Activated CD8-positive, alpha-beta T cell treated with anti-CD3 and anti-CD28 coated beads for 36 hours (primary cell): ENCODE results near the gene HCLS1. TPM values are rescaled to one million over a fixed set of nuclear protein-coding genes. Genes with fewer than 3 reads are reported as not detected.

Experiments used
- ATAC-seq: fragments of 200-7000 bp; cut with Tn5 transposase; one replicate; pipeline ENCODE4 v1.10.0; 2021; ENCODE audit warnings: mild to moderate bottlenecking, moderate library complexity
- CTCF ChIA-PET: fragments of 350-600 bp; sonication (Branson Sonifier 250); formaldehyde crosslinking; loops from one replicate; lab custom pipeline; 2021; ENCODE audit warnings: antibody characterized with exemption; lab: Charles Lee
- POLR2A ChIA-PET: fragments of 350-600 bp; sonication (Branson Sonifier 250); formaldehyde crosslinking; loops from one replicate; lab custom pipeline; 2021; ENCODE audit warnings: antibody characterized with exemption; lab: Charles Lee
- DNase-seq: peaks from one replicate; pipeline ENCODE4 v3.0.0-alpha.2; 2020
- H3K27ac Mint-ChIP-seq: one replicate; pipeline ENCODE4 v1.8.0; 2021; ENCODE audit warnings: mild to moderate bottlenecking, mixed read lengths
- H3K27me3 Mint-ChIP-seq: one replicate; pipeline ENCODE4 v1.8.0; 2021; ENCODE audit warnings: mixed read lengths
- H3K36me3 Mint-ChIP-seq: one replicate; pipeline ENCODE4 v1.8.0; 2021; ENCODE audit warnings: low read depth, mixed read lengths
- H3K4me1 Mint-ChIP-seq: one replicate; pipeline ENCODE4 v1.8.0; 2021; ENCODE audit warnings: low read depth, mixed read lengths
- H3K4me3 Mint-ChIP-seq: one replicate; pipeline ENCODE4 v1.8.0; 2021; ENCODE audit warnings: mild to moderate bottlenecking, moderate library complexity, mixed read lengths
- H3K9me3 Mint-ChIP-seq: one replicate; pipeline ENCODE4 v1.8.0; 2021; ENCODE audit warnings: mixed read lengths
- intact Hi-C: fragments of 100-400 bp; cut with micrococcal nuclease; formaldehyde crosslinking; loops from one replicate; pipeline ENCODE4 v1.10.0; 2022
- total RNA-seq, 2 experiments: library from RNA; stranded (reverse); gene quantifications; one replicate each; pipeline ENCODE4 v1.2.3, GENCODE V29; 2021
- TF ChIP-seq, protein P1 (sequence below): fragments of 200-600 bp; IDR thresholded peaks from one replicate; pipeline ENCODE4 v1.8.0; 2022; ENCODE audit warnings: antibody characterized with exemption, mild to moderate bottlenecking

The HCLS1 gene
- total RNA-seq, 2 experiments from 2014 or later = 196 to 199 TPM

DNA sequence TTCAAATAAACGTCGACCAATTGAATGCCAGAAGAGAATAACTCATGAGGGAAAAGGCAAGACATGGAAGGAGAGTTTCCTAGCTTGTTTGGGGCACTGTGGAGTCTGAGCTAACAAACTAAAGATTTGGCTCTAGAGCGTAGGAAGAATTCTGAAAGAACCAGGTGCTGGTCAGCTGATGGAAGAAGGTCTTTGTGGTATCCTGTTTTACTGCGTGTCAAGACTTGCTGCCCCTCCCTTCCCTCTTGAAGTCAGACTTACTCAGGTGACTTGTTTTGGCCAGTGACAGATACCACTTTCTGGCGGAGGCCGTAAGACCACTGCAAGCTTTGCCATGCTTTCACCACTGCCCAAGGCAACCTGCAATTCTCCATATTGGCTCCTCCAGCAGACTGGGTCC lies 673 bp upstream of the HCLS1 start:
- TF ChIP-seq, protein P1, sequence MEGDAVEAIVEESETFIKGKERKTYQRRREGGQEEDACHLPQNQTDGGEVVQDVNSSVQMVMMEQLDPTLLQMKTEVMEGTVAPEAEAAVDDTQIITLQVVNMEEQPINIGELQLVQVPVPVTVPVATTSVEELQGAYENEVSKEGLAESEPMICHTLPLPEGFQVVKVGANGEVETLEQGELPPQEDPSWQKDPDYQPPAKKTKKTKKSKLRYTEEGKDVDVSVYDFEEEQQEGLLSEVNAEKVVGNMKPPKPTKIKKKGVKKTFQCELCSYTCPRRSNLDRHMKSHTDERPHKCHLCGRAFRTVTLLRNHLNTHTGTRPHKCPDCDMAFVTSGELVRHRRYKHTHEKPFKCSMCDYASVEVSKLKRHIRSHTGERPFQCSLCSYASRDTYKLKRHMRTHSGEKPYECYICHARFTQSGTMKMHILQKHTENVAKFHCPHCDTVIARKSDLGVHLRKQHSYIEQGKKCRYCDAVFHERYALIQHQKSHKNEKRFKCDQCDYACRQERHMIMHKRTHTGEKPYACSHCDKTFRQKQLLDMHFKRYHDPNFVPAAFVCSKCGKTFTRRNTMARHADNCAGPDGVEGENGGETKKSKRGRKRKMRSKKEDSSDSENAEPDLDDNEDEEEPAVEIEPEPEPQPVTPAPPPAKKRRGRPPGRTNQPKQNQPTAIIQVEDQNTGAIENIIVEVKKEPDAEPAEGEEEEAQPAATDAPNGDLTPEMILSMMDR = no peak
- Mint-ChIP-seq H3K27ac (peak overlapping the region; percentile 99), H3K4me1 (peaks cover 43% of the 10 kb centered on the region), H3K27me3 (no peaks in the 10 kb centered on the region), H3K9me3 (no peaks in the 10 kb centered on the region), H3K4me3 (peak overlapping the region; percentile 98), H3K36me3 (peaks cover 47% of the 10 kb centered on the region)
- POLR2A ChIA-PET = interaction anchor here (0.7 to 1.8 kb wide), 9 partner anchors 10 to 171 kb away, joined by 3 to 6 read pairs (median 3); partner anchors contain the start of genes GOLGB1 and POLQ
- DNase-seq (no peak), ATAC-seq (no peak)
- CTCF ChIA-PET = interaction anchor here (0.6 to 1.4 kb wide), 4 partner anchors 13 to 58 kb away, joined by 3 to 4 read pairs (median 3); no protein-coding TSS in a partner anchor
- intact Hi-C loops = loop anchor here (2.0 kb wide), 1 partner anchor 87 kb away; the partner anchor contains the start of gene GOLGB1

DNA sequence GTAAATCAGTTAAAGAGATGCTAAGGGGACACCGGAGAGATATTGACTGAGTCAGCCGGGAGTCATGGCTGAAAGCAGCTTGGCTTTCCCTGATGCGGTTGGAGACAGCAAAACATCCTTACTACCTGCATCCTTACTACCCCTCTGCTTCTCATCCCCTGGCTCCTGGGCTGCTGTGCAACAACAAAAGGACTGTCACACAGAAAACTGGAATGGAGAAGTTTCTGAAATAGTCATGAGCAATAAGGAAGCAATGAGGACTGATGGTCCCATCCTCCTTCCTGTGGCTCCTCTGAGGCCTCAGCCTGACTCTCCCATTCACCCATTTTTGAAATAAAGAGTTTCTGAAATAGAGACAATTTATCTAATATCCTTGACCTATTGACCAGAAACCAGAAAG lies 1.1 kb downstream of the HCLS1 start:
- POLR2A ChIA-PET = interaction anchor here (0.8 to 1.9 kb wide), 4 partner anchors 15 to 152 kb away, joined by 3 to 6 read pairs (median 6); partner anchors contain the start of gene GOLGB1
- DNase-seq = no peak
- ATAC-seq = no peak
- peaks cover 54% of the 10 kb centered on the region for H3K36me3 Mint-ChIP-seq
- H3K9me3 Mint-ChIP-seq = no peaks in the 10 kb centered on the region
- TF ChIP-seq, protein P1 = no peak
- intact Hi-C loops = no loop called here
- peak overlapping the region; percentile 98 for H3K4me3 Mint-ChIP-seq
- H3K27ac Mint-ChIP-seq = peak overlapping the region; percentile 99
- H3K27me3 Mint-ChIP-seq = no peaks in the 10 kb centered on the region
- CTCF ChIA-PET = no interaction called here
- H3K4me1 Mint-ChIP-seq = peaks cover 54% of the 10 kb centered on the region

DNA sequence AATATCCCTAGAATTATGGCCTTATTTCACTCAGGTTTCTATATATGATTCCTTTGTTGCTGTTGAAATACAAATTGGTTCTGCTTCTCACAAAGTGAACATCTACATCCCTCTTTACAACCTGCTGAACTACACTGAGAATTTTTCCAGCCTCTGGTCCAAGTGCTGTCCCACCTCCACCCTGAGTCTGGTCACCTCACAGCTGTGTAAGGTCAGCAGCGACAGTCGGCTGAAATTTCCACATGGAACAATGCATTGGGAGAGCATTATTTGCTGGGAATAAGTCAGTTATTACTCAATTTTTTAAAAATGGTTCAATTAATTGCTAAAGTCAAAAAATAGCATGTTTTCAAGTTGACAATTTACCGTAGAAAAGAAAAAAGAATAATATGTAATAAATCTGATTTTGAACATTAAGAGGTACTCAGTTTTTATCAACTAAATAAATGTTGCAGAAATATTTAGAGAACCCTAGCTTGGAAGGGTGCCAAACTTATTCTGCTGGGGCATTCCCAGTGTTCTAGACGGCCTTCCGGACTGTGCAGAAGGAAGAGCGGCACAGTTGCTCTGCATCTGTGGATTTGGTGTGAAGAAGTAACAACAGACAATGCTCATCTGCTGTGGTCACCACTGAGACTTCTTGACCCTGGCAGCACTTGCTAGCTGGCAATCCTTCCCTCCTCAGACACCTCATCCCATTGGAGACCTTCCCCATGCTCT lies 1.8 kb downstream of the HCLS1 start:
- DNase-seq (no peak), ATAC-seq (no peak)
- intact Hi-C loops = no loop called here
- TF ChIP-seq, protein P1 = no peak
- peaks cover 54% of the 10 kb centered on the region for H3K36me3 Mint-ChIP-seq
- peak overlapping the region; percentile 98 for H3K4me3 Mint-ChIP-seq
- no peaks in the 10 kb centered on the region for H3K9me3 Mint-ChIP-seq
- no peaks in the 10 kb centered on the region for H3K27me3 Mint-ChIP-seq
- CTCF ChIA-PET = interaction anchor here (0.9 kb wide), 1 partner anchor 9 kb away, joined by 3 read pairs; no protein-coding TSS in a partner anchor
- peaks cover 61% of the 10 kb centered on the region for H3K4me1 Mint-ChIP-seq
- H3K27ac Mint-ChIP-seq = peak overlapping the region; percentile 99
- POLR2A ChIA-PET = interaction anchor here (1.2 to 1.9 kb wide), 2 partner anchors 14 to 22 kb away, joined by 3 to 6 read pairs; no protein-coding TSS in a partner anchor

DNA sequence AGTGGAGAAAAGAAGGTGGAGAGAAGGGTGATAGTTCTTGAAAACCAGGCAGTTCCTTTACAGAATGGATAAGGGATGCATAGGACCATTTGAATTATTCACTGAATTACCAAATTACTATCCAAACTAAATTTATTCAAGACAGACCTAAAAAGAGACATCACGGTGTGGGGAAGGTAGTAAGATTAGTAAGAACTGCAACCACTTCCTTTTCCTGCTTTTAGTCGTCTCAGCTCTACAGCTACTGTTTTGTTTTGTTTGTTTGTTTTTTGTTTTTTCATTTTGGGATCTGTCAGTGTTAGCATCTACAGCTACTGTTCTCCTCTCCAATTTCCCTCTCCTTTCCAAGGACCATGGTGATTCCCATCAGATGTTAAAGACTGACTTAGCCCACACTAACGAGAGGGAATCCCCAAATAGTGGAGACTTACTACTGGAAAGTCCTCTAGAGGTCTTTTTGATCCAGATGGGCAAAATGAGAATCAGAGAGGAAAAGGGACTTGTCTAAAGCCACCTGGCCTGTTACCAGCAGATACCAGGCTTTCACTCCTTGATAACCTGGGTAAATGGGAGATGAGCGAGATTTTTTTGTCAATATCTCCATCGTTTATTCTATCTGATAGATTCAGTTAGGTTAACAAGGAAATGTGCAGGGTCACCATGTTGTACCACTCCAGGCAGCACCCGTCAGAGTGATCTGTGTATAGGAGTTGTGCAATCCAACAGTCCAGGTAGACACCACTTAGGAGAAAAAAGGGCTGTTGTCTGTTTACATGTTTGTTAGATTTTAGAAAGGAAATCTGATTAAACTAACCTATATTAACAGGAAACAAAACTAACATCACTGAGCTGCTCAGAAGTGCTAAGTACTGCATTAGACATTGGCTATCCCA lies 6.0 kb downstream of the HCLS1 start:
- Mint-ChIP-seq H3K9me3 (peaks cover 3% of the 10 kb centered on the region), H3K27me3 (no peaks in the 10 kb centered on the region), H3K27ac (peak overlapping the region; percentile 96), H3K4me1 (peaks cover 77% of the 10 kb centered on the region), H3K4me3 (peak overlapping the region; percentile 63), H3K36me3 (peaks cover 75% of the 10 kb centered on the region)
- POLR2A ChIA-PET = interaction anchor here (0.6 kb wide), 1 partner anchor 625 kb away, joined by 3 read pairs; no protein-coding TSS in a partner anchor
- ATAC-seq (peak; percentile 90), DNase-seq (no peak)
- TF ChIP-seq, protein P1 = no peak
- CTCF ChIA-PET = no interaction called here
- intact Hi-C loops = no loop called here
